Lower leg skin (tissue), 4 donors: ENCODE measurements around the gene CFAP53. TPM values are rescaled to one million over a fixed set of nuclear protein-coding genes. Genes with fewer than 3 reads are reported as not detected.

ENCODE experiments used
- DNase-seq, 2 donors: peaks; one replicate each; pipeline ENCODE4 v3.0.0-alpha.2; 2019; ENCODE audit warnings: low spot score in 2 of 2
- H3K4me3 ChIP-seq: fragments of 200-600 bp; sonication (generic); 2 replicates; pipeline ENCODE4 v1.5.1; 2017; ENCODE audit warnings: mild to moderate bottlenecking, low read depth; ENCODE audit not compliant: poor library complexity, severe bottlenecking
- POLR2A ChIP-seq, 2 donors: fragments of 450-650 bp; IDR thresholded peaks; one replicate each; pipeline ENCODE4 v1.6.1; 2016 to 2017; ENCODE audit warnings: antibody characterized with exemption in 2 of 2, mild to moderate bottlenecking in 1 of 2, moderate library complexity in 1 of 2
- whole genome bisulfite sequencing, 2 donors: methylation state at CpG; one replicate each; pipeline ENCODE4 v1.1.5; 2018; 5-methylcytosine and 5-hydroxymethylcytosine counted together
- intact Hi-C: fragments of 100-400 bp; cut with DNase I; formaldehyde crosslinking; loops from one replicate; pipeline ENCODE4 v1.15.0; 2023; ENCODE audit warnings: low total_unique reads
- total RNA-seq, 4 donors: library from RNA; depleted of rRNA; stranded (reverse); fragments of >200 nt; gene quantifications; one replicate each; pipeline ENCODE4 v1.1.0, GENCODE V29; 2016
- TF ChIP-seq, protein P1 (sequence below), 3 donors: fragments of 450-650 bp; IDR thresholded peaks; one replicate each; pipeline ENCODE4 v1.5.1; 2016; ENCODE audit warnings: antibody characterized with exemption in 3 of 3, mild to moderate bottlenecking in 3 of 3, moderate library complexity in 2 of 3

Gene CFAP53
- total RNA-seq, 4 donors from 2014 or later, result 0.23 to 0.37 (median 0.34) TPM; not detected in 1

- WGBS, 2 donors, result 71 to 79% methylated on average over 11 to 15 of the region's 35 CpGs
- intact Hi-C loops, result no loop called here
- TF ChIP-seq, protein P1, sequence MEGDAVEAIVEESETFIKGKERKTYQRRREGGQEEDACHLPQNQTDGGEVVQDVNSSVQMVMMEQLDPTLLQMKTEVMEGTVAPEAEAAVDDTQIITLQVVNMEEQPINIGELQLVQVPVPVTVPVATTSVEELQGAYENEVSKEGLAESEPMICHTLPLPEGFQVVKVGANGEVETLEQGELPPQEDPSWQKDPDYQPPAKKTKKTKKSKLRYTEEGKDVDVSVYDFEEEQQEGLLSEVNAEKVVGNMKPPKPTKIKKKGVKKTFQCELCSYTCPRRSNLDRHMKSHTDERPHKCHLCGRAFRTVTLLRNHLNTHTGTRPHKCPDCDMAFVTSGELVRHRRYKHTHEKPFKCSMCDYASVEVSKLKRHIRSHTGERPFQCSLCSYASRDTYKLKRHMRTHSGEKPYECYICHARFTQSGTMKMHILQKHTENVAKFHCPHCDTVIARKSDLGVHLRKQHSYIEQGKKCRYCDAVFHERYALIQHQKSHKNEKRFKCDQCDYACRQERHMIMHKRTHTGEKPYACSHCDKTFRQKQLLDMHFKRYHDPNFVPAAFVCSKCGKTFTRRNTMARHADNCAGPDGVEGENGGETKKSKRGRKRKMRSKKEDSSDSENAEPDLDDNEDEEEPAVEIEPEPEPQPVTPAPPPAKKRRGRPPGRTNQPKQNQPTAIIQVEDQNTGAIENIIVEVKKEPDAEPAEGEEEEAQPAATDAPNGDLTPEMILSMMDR (IDR thresholded peaks at IDR 0.05), result no peak
- TF ChIP-seq POLR2A (IDR thresholded peaks at IDR 0.05), result no peak
- H3K4me3 ChIP-seq, result peak overlapping the region; percentile 87
- no peak for DNase-seq
These were observed 15.8 kb upstream of the CFAP53 start for GRCh38 chr18:50281972-50282520.

DNA sequence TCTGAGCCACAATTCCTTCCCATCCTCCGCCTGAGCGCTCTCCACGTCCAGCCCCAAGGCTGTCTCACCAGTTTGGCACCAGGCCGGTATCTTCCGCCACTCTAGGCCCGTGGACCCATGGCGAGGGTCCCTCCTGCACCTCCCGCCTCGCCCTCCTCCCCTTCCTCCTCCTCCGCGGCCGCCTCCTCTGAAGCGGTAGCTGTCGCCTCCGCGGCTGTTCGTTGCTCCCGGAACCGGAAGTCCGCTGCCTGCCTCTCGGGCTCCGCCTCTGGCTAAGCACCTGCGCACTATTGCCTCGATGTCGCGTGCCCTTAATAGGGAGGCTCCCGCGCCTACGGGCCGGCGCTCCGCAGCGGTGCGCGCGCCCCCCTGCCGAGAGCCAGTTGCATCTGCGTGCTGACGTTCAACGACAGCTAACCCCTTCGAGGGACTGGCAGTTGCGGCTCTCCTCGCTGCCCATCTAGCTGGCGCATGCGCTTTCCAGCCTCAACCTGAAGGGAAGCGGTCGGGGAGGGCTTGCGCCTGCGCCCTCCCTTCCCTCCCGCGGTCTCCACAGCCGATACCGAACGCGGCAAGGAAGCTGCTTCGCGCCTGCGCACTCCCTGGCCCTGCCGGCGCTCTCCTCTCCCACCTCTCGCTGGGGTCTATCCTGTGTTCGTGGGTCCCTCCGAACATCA is 15.1 kb upstream of the CFAP53 start, which contains the start of gene MBD1:
MBD1 (minus strand) TSS at position 229 of the 677 bp plus-strand sequence. CDS start 1,531 bp downstream, outside the sequence.
- H3K4me3 ChIP-seq, result peak within 1 kb of the TSS; percentile 87
- intact Hi-C loops, result no loop called here
- peak in 1 of 2 donors; percentile 8 for TF ChIP-seq POLR2A (IDR thresholded peaks at IDR 0.05)
- TF ChIP-seq, protein P1 (IDR thresholded peaks at IDR 0.05), result no peak
- 0% methylated on average over 42 of the region's 63 CpGs for WGBS, 2 donors
- peak; percentile 95 to 99 for DNase-seq

DNA sequence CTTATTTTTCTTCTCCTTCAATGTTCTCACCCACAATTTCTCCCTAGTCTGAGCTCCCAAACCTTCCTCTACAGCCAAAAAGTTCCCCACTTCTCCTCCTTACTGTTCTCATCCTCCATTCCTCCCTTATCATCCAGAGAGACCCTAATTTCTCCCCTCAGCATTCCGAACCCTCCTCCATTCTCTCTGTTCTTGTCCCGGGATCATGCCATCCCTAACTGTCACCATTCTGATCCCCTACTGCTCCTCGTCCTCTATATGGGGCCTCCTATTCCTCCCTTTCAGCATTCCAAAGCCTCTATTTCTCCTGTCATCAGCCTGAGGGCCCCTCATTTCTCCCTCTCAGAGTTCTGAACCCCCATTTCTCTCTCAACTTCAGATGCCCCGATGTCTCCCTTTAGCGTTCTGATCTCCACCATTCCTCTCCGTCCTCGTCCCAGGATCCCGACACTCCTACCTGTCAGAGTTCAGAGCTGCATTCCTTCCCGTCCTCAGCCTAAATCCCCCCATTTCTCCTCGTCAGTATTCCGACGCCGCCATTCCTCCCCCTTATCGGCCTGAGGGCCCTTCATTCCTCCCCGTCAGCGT is 14.5 kb upstream of the CFAP53 start:
- no peak for DNase-seq
- intact Hi-C loops, result no loop called here
- TF ChIP-seq, protein P1 (IDR thresholded peaks at IDR 0.05), result no peak
- TF ChIP-seq POLR2A (IDR thresholded peaks at IDR 0.05), result no peak
- 0 to 1% methylated on average over 16 of the region's 16 CpGs for WGBS, 2 donors
- H3K4me3 ChIP-seq, result peak overlapping the region; percentile 87

- WGBS, 2 donors, result 92 to 95% methylated on average over 7 of the region's 7 CpGs
- H3K4me3 ChIP-seq, result no peak overlapping the region
- DNase-seq, result no peak
- TF ChIP-seq, protein P1 (IDR thresholded peaks at IDR 0.05), result no peak
- no peak for TF ChIP-seq POLR2A (IDR thresholded peaks at IDR 0.05)
- intact Hi-C loops, result no loop called here
These were observed 13.5 kb upstream of the CFAP53 start for GRCh38 chr18:50279752-50280151.

DNA sequence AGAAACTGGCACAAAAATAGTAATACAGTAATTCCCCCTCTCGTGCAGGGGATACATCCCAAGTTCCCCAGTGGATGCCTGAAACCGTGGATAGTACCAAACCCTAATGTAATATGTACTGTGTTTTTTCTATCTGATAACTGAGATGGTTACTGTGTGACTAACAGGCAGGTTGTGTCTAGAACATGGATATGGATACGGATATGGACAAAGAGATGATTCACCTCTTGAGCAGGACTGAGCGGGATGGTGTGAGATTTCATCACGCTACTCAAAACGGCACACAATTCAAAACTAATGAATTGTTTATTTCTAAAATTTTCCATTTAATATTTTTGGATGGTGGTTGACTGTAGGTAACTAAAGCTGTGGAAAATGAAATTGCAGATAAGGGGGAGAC is 11.6 kb upstream of the CFAP53 start:
- TF ChIP-seq POLR2A (IDR thresholded peaks at IDR 0.05), result no peak
- TF ChIP-seq, protein P1 (IDR thresholded peaks at IDR 0.05), result no peak
- WGBS, 2 donors, result 47 to 74% methylated on average over 6 of the region's 6 CpGs
- H3K4me3 ChIP-seq, result no peak overlapping the region
- no peak for DNase-seq
- intact Hi-C loops, result no loop called here
